ENCODE results near the gene PARVA. TPM values are rescaled to one million over a fixed set of nuclear protein-coding genes. Genes with fewer than 3 reads are reported as not detected.

Gene PARVA
- total RNA-seq, 1 experiment from 2014 or later, result 10.4 TPM

DNA sequence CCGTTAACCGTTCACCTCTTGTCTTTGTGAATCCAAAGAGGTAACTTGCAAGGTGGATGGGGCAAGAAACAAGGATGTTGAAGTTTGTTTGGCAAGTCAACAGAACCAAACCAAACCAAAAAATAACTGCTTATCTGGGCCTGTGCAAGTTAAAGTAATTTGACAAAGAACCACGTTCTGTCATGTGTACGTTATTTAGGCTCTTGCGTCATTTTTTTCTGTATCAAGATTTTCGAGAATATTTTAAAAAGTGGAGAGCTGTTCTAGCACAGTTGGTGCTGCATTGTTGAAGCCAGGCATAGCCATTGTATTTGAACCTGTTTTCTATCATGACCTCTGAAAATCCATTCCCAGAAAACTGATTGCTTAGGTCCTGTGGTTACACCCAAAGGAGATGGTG lies 55.1 kb downstream of the PARVA start:
- CTCF ChIA-PET, result interaction anchor here (0.9 kb wide), 1 partner anchor 101 kb away, joined by 3 read pairs; no protein-coding TSS in a partner anchor
- Mint-ChIP-seq H3K9me3 (no peaks in the 10 kb centered on the region), H3K36me3 (no peaks in the 10 kb centered on the region), H3K4me1 (peaks cover 16% of the 10 kb centered on the region), H3K27ac (no peak overlapping the region), H3K4me3 (no peak overlapping the region), H3K27me3 (ENCODE audit: low read depth) (no peaks in the 10 kb centered on the region)
- DNase-seq (ENCODE audit: low spot score) (no peak), ATAC-seq (no peak)
- POLR2A ChIA-PET, result no interaction called here
- TF ChIP-seq TEAD4 (CRISPR knock-in tag; IDR thresholded peaks at IDR 0.05) (no peak), HMGA2 (CRISPR knock-in tag; IDR thresholded peaks at IDR 0.05) (no peak), ZNF219 (CRISPR knock-in tag; IDR thresholded peaks at IDR 0.05; ENCODE audit: borderline replicate concordance) (no peak), ZNF138 (CRISPR knock-in tag; conservative IDR thresholded peaks at IDR 0.05) (no peak), TP53 (CRISPR knock-in tag; IDR thresholded peaks at IDR 0.05) (no peak), NR3C1 (CRISPR knock-in tag; conservative IDR thresholded peaks at IDR 0.05; ENCODE audit: low read depth) (no peak), FOXJ3 (CRISPR knock-in tag; IDR thresholded peaks at IDR 0.05; ENCODE audit: borderline replicate concordance) (no peak), GRHL2 (CRISPR knock-in tag; IDR thresholded peaks at IDR 0.05; ENCODE audit: insufficient replicate concordance, severe bottlenecking) (no peak), ETV6 (CRISPR knock-in tag; IDR thresholded peaks at IDR 0.05) (no peak), ATF1 (CRISPR knock-in tag; IDR thresholded peaks at IDR 0.05) (no peak), KAT7 (CRISPR knock-in tag; IDR thresholded peaks at IDR 0.05; ENCODE audit: borderline replicate concordance) (no peak)
- TF ChIP-seq, protein P1, sequence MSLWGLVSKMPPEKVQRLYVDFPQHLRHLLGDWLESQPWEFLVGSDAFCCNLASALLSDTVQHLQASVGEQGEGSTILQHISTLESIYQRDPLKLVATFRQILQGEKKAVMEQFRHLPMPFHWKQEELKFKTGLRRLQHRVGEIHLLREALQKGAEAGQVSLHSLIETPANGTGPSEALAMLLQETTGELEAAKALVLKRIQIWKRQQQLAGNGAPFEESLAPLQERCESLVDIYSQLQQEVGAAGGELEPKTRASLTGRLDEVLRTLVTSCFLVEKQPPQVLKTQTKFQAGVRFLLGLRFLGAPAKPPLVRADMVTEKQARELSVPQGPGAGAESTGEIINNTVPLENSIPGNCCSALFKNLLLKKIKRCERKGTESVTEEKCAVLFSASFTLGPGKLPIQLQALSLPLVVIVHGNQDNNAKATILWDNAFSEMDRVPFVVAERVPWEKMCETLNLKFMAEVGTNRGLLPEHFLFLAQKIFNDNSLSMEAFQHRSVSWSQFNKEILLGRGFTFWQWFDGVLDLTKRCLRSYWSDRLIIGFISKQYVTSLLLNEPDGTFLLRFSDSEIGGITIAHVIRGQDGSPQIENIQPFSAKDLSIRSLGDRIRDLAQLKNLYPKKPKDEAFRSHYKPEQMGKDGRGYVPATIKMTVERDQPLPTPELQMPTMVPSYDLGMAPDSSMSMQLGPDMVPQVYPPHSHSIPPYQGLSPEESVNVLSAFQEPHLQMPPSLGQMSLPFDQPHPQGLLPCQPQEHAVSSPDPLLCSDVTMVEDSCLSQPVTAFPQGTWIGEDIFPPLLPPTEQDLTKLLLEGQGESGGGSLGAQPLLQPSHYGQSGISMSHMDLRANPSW (CRISPR knock-in tag; conservative IDR thresholded peaks at IDR 0.05; ENCODE audit: low read depth), result no peak
- TF ChIP-seq, protein P2, sequence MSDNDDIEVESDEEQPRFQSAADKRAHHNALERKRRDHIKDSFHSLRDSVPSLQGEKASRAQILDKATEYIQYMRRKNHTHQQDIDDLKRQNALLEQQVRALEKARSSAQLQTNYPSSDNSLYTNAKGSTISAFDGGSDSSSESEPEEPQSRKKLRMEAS (CRISPR knock-in tag; IDR thresholded peaks at IDR 0.05), result no peak
- TF ChIP-seq, protein P3, sequence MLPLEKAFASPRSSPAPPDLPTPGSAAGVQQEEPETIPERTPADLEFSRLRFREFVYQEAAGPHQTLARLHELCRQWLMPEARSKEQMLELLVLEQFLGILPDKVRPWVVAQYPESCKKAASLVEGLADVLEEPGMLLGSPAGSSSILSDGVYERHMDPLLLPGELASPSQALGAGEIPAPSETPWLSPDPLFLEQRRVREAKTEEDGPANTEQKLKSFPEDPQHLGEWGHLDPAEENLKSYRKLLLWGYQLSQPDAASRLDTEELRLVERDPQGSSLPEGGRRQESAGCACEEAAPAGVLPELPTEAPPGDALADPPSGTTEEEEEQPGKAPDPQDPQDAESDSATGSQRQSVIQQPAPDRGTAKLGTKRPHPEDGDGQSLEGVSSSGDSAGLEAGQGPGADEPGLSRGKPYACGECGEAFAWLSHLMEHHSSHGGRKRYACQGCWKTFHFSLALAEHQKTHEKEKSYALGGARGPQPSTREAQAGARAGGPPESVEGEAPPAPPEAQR (CRISPR knock-in tag; IDR thresholded peaks at IDR 0.05), result no peak
- TF ChIP-seq, protein P4, sequence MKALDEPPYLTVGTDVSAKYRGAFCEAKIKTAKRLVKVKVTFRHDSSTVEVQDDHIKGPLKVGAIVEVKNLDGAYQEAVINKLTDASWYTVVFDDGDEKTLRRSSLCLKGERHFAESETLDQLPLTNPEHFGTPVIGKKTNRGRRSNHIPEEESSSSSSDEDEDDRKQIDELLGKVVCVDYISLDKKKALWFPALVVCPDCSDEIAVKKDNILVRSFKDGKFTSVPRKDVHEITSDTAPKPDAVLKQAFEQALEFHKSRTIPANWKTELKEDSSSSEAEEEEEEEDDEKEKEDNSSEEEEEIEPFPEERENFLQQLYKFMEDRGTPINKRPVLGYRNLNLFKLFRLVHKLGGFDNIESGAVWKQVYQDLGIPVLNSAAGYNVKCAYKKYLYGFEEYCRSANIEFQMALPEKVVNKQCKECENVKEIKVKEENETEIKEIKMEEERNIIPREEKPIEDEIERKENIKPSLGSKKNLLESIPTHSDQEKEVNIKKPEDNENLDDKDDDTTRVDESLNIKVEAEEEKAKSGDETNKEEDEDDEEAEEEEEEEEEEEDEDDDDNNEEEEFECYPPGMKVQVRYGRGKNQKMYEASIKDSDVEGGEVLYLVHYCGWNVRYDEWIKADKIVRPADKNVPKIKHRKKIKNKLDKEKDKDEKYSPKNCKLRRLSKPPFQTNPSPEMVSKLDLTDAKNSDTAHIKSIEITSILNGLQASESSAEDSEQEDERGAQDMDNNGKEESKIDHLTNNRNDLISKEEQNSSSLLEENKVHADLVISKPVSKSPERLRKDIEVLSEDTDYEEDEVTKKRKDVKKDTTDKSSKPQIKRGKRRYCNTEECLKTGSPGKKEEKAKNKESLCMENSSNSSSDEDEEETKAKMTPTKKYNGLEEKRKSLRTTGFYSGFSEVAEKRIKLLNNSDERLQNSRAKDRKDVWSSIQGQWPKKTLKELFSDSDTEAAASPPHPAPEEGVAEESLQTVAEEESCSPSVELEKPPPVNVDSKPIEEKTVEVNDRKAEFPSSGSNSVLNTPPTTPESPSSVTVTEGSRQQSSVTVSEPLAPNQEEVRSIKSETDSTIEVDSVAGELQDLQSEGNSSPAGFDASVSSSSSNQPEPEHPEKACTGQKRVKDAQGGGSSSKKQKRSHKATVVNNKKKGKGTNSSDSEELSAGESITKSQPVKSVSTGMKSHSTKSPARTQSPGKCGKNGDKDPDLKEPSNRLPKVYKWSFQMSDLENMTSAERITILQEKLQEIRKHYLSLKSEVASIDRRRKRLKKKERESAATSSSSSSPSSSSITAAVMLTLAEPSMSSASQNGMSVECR (CRISPR knock-in tag; IDR thresholded peaks at IDR 0.05; ENCODE audit: borderline replicate concordance), result no peak
- TF ChIP-seq, protein P5, sequence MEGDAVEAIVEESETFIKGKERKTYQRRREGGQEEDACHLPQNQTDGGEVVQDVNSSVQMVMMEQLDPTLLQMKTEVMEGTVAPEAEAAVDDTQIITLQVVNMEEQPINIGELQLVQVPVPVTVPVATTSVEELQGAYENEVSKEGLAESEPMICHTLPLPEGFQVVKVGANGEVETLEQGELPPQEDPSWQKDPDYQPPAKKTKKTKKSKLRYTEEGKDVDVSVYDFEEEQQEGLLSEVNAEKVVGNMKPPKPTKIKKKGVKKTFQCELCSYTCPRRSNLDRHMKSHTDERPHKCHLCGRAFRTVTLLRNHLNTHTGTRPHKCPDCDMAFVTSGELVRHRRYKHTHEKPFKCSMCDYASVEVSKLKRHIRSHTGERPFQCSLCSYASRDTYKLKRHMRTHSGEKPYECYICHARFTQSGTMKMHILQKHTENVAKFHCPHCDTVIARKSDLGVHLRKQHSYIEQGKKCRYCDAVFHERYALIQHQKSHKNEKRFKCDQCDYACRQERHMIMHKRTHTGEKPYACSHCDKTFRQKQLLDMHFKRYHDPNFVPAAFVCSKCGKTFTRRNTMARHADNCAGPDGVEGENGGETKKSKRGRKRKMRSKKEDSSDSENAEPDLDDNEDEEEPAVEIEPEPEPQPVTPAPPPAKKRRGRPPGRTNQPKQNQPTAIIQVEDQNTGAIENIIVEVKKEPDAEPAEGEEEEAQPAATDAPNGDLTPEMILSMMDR (IDR thresholded peaks at IDR 0.05), result no peak
- TF ChIP-seq, protein P6, sequence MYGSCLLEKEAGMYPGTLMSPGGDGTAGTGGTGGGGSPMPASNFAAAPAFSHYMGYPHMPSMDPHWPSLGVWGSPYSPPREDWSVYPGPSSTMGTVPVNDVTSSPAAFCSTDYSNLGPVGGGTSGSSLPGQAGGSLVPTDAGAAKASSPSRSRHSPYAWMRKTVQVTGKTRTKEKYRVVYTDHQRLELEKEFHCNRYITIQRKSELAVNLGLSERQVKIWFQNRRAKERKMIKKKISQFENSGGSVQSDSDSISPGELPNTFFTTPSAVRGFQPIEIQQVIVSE (CRISPR knock-in tag; IDR thresholded peaks at IDR 0.05; ENCODE audit: borderline replicate concordance), result no peak

Measured in WTC11 (cell line).